GM10266 (cell line): ENCODE results near the gene EPSTI1.

Experiments used
- DNase-seq: peaks from one replicate; pipeline ENCODE4 v3.0.0; 2012; ENCODE audit errors: extremely low spot score
- CTCF ChIP-seq: IDR thresholded peaks from 2 replicates; pipeline ENCODE4 v1.5.1; 2012; ENCODE audit warnings: mild to moderate bottlenecking, low read depth; ENCODE audit not compliant: control insufficient read depth, insufficient read depth; ENCODE audit errors: missing control alignments

Gene EPSTI1

GRCh38 chr13:42892760-42893159, 99.3 kb downstream of the EPSTI1 start:
- DNase-seq = no peak
- TF ChIP-seq CTCF = no peak

GRCh38 chr13:42891591-42891990, 100.5 kb downstream of the EPSTI1 start:
- TF ChIP-seq CTCF = no peak
- DNase-seq = no peak

GRCh38 chr13:42885325-42885724, 106.7 kb downstream of the EPSTI1 start:
- TF ChIP-seq CTCF = no peak

GRCh38 chr13:42883771-42884467, 108.1 kb downstream of the EPSTI1 start:
- TF ChIP-seq CTCF = peak; percentile 22
- DNase-seq = no peak

More at GRCh38 chr13:42885325-42885724, 106.7 kb downstream of the EPSTI1 start:
- DNase-seq = no peak

GRCh38 chr13:42883142-42883541, 108.9 kb downstream of the EPSTI1 start:
- TF ChIP-seq CTCF = no peak
- DNase-seq = no peak

- TF ChIP-seq CTCF = no peak
- DNase-seq = no peak
Measured at GRCh38 chr13:42880056-42880605, 111.9 kb downstream of the EPSTI1 start.

GRCh38 chr13:42878721-42879120, 113.3 kb downstream of the EPSTI1 start:
- no peak for DNase-seq
- TF ChIP-seq CTCF = no peak
